Measurements from ENCODE around the gene CCNJL.

CCNJL gene

DNA sequence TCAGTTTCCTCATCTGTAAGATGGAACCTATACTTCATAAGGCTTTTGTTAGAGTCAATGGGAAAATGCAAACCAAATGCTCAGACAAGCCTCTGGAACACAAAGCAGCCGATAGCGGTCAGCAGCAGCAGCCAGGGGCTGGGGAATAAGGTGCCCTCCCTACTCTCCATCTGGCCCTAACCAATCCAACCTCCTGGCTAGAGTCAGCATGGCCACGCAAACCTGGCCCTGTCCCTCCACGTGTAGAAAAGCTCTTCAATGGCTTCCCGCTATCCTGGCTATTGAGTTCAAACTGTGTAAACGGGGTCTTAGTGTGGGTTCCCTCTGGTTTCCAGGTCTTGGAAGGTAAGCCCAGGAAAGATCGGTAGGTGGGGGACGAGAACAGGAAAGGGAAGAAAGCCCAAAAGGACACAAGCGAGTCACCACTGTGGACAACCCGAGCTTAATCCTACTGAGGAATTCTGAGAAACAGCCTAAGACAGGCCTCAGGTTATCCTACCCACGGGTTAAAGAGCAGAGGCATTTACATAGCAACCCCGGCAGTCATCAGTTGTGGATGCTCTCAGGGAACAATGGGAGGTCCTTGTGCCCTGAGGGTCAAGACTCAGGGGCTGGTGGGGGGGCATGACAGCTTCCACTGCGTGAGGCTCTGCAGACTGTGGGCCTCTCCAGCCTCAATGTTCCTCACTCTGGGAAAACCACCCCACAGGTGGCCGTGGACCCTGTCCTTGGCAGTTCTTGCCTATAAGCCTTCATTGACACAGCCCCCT is 52.2 kb downstream of the CCNJL start:
- H3K4me3 ChIP-seq (ENCODE audit: low read depth, low read length), result no peak overlapping the region
- no peak for DNase-seq (ENCODE audit: low read depth)
- TF ChIP-seq, protein P1, sequence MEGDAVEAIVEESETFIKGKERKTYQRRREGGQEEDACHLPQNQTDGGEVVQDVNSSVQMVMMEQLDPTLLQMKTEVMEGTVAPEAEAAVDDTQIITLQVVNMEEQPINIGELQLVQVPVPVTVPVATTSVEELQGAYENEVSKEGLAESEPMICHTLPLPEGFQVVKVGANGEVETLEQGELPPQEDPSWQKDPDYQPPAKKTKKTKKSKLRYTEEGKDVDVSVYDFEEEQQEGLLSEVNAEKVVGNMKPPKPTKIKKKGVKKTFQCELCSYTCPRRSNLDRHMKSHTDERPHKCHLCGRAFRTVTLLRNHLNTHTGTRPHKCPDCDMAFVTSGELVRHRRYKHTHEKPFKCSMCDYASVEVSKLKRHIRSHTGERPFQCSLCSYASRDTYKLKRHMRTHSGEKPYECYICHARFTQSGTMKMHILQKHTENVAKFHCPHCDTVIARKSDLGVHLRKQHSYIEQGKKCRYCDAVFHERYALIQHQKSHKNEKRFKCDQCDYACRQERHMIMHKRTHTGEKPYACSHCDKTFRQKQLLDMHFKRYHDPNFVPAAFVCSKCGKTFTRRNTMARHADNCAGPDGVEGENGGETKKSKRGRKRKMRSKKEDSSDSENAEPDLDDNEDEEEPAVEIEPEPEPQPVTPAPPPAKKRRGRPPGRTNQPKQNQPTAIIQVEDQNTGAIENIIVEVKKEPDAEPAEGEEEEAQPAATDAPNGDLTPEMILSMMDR (IDR thresholded peaks at IDR 0.05; ENCODE audit: control insufficient read depth, extremely low read depth, insufficient read depth), result no peak

DNA sequence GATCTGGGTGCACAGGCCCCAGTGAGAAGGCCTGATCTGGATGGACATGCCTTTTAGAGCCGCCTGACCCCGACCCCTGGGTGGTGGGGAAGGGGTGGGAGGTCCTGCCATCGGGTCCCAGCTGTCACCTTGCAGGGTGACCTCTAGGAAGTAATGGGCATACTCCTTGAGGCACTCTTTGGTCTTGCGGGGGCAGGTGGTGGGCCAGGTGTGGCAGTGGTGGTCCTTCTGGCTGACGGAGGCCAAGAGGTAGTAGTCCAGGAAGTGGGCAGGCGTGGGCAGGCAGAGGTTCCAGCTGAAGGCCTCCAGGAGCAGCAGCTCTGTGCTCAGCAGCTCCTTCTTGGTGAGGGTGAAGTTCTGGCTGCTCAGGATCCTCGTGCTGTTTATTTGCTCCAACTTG is 53.0 kb downstream of the CCNJL start:
- TF ChIP-seq, protein P1 (IDR thresholded peaks at IDR 0.05; ENCODE audit: control insufficient read depth, extremely low read depth, insufficient read depth), result no peak

DNA sequence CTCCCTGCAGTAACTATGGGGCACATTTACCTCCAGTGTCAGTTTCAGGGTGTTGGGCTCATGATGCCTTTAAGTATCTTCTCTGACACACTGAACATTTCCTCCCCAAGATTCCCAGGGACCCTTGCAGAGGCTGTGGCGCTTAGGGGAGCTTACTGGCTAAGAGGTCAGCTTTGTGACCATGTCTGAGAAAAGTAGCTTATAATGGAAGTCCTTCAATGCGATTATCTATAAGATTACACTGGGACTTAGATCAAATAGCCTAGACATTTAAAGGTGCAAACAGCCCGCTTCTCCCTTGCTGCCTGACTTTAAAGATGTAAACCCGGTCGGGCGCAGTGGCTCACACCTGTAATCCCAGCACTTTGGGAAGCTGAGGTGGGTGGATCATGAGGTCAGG is 57.7 kb downstream of the CCNJL start:
- no peak overlapping the region for H3K4me3 ChIP-seq (ENCODE audit: low read depth, low read length)
- TF ChIP-seq, protein P1 (IDR thresholded peaks at IDR 0.05; ENCODE audit: control insufficient read depth, extremely low read depth, insufficient read depth), result no peak
- DNase-seq (ENCODE audit: low read depth), result no peak

More for the DNA sequence above, 53.0 kb downstream of the CCNJL start:
- no peak for DNase-seq (ENCODE audit: low read depth)
- no peak overlapping the region for H3K4me3 ChIP-seq (ENCODE audit: low read depth, low read length)

DNA sequence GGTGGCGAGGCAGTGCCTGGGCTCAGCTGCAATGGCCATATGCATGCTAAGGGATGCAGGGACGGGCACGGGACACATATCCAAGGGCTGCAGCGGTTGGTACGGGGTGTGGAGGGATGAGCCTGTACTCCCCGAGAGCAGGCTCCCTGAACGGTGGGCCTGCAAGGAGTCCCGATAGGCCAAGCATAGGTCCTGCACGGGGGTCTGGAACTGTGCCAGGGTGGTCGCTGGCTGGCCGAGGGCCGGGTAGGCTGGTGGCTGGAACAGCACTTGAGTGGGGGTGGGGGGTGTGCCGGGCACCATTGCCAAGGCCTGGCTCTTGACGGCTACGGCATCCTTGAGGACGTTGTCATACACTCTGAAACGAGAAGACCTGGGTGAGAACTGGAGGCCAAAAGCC is 58.9 kb downstream of the CCNJL start:
- no peak for DNase-seq (ENCODE audit: low read depth)
- TF ChIP-seq, protein P1 (IDR thresholded peaks at IDR 0.05; ENCODE audit: control insufficient read depth, extremely low read depth, insufficient read depth), result no peak

DNA sequence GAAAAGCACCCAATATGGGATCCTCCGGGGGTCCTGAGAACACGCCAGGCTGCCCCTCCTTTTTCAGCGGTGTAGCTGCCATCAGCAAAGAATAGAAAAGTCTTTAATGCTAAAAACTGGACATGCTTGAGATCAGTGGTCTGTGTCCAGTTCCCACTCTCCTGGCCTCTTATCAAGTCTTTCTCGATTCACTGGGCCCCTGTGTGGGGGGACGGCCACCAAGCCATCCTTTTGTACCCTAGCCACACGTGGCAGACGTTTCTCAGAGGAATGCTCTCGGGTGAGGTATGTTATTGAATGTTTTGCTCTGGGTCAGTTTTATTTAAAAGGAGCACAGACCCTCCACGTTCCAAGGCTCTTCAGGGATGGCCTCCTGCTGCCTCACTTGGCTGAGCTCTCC is 59.4 kb downstream of the CCNJL start:
- no peak for DNase-seq (ENCODE audit: low read depth)
- no peak overlapping the region for H3K4me3 ChIP-seq (ENCODE audit: low read depth, low read length)
- TF ChIP-seq, protein P1 (IDR thresholded peaks at IDR 0.05; ENCODE audit: control insufficient read depth, extremely low read depth, insufficient read depth), result no peak

More for the DNA sequence above, 58.9 kb downstream of the CCNJL start:
- H3K4me3 ChIP-seq (ENCODE audit: low read depth, low read length), result no peak overlapping the region

DNA sequence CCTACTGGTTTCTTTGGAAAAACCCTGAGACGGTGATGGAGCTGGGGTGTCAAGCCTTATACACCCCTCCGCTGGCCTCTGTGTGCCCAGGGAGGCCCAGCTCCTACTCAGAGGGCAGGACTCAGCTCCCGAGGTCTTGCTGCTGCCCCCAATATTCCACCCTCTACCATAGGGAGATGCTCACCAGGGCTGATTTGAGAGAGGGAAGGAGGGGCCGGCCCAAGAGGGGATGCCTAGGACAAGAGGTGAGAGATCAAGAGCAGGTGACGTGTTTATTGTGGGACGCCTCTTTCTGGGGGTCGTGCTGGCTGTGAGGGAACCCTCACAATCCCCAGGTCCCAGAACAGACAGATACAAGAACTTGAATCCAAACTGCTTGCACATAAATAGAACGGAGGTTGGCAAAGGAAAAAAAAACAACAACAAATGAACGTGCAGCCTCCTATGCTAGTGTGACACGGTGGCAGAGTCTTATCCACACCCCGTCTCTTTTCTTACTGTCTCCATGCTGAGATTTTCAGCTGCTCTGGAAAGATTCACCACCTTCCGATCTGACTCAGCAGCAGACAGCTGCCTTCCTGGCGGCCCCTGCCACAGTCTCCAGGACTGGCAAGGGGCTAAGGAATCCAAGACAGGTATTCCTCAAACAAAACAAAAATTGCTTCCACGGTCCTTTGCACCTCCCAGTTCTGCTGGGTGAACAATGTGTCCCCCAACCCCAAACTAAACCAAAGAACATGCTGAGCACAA is 60.8 kb downstream of the CCNJL start:
- DNase-seq (ENCODE audit: low read depth), result no peak
- H3K4me3 ChIP-seq (ENCODE audit: low read depth, low read length), result no peak overlapping the region
- TF ChIP-seq, protein P1 (IDR thresholded peaks at IDR 0.05; ENCODE audit: control insufficient read depth, extremely low read depth, insufficient read depth), result no peak
